Epithelial cell of proximal tubule (primary cell): ENCODE data around the gene YAF2. TPM values are rescaled to one million over a fixed set of nuclear protein-coding genes. Genes with fewer than 3 reads are reported as not detected.

Experiments used
- DNase-seq: peaks from one replicate; pipeline ENCODE4 v3.0.0-alpha.2; 2011; ENCODE audit warnings: low read depth
- H3K4me3 ChIP-seq: 2 replicates; pipeline ENCODE4 v1.5.1; 2011; ENCODE audit warnings: low read depth, mild to moderate bottlenecking, low read length
- total RNA-seq: library from RNA; depleted of rRNA; stranded (reverse); fragments of >200 nt; gene quantifications from 2 replicates; pipeline ENCODE4 v1.2.3, GENCODE V29; 2015
- TF ChIP-seq, protein P1 (sequence below): conservative IDR thresholded peaks from 2 replicates; pipeline ENCODE4 v1.5.1; 2012; ENCODE audit warnings: low read depth, mild to moderate bottlenecking, low read length

Gene YAF2
- total RNA-seq, 1 donor from 2014 or later, result 9.3 TPM

DNA sequence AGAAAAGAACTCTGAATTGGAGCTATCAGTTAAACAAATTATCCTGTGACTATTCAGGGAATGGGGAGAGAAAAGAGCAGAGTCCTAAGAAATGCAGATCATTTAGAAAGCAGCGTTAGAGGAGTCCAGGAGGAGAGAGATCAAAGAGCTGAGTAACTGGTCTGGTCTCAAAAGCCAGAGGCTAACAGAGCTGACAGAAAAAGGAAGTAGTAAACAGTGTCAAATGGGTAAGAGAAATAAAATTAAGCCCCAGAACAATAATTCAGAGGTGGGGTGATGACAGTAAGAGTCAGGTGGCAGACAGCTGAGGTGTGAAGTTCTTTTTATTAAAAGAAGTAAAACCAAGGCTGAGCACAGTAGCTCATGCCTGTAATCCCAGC is 112.7 kb downstream of the YAF2 start:
- TF ChIP-seq, protein P1, sequence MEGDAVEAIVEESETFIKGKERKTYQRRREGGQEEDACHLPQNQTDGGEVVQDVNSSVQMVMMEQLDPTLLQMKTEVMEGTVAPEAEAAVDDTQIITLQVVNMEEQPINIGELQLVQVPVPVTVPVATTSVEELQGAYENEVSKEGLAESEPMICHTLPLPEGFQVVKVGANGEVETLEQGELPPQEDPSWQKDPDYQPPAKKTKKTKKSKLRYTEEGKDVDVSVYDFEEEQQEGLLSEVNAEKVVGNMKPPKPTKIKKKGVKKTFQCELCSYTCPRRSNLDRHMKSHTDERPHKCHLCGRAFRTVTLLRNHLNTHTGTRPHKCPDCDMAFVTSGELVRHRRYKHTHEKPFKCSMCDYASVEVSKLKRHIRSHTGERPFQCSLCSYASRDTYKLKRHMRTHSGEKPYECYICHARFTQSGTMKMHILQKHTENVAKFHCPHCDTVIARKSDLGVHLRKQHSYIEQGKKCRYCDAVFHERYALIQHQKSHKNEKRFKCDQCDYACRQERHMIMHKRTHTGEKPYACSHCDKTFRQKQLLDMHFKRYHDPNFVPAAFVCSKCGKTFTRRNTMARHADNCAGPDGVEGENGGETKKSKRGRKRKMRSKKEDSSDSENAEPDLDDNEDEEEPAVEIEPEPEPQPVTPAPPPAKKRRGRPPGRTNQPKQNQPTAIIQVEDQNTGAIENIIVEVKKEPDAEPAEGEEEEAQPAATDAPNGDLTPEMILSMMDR, result no peak
- H3K4me3 ChIP-seq, result no peak overlapping the region
- no peak for DNase-seq

DNA sequence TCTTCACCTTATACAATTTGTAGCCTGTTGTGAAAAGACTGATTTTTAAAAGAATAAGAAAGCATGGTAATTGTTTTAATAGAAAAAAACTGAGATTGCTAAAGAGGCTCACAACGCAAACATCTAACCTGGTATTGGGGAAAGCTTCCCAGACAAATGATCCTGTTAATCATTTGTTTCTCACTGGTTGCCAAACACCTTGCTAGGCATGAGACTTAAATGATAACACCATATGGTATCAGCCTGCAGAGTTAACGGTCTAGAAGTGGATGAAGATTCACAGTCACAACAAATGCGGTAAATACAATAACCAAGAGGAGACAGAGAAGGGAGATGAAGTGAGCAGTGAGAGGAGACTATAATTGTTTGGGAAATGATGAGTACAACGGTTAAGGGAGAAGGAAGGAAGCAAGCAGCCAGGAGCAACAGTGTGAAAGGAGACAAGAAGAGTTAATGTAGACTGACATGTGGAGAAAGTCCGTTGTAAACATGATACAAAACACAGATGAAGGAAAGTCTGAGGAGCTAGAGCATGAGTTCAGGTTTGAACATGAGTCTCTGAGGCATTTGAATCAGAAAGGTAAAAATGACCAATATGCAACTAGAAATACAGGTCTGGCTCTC is 113.2 kb downstream of the YAF2 start:
- no peak overlapping the region for H3K4me3 ChIP-seq
- DNase-seq, result no peak
- TF ChIP-seq, protein P1, result no peak

DNA sequence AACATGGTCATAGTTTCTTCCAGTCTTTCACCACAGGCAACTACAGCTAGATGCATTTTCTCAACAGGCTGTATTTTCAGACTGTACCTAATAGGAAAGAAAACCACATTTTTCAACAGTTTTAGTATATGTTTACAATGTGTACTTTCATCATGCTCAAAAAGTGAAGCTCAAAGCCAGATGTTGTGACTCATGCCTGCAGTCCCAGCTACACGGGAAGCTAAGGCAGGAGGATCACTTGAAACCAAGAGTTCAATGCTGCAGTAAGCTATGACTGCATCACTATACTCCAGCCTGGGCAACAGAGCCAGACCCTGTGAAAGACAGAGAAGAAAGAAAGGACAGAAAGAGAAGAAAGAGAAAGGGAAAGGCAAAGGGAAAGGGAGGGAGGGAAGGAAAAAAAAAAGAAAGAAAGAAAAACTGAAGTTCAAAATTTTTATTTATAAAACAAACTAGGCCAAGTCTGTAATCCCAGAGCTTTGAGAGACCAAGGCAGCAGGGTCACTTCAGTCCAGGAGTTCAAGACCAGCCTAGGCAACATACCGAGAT is 118.9 kb downstream of the YAF2 start:
- DNase-seq, result no peak
- H3K4me3 ChIP-seq, result no peak overlapping the region
- TF ChIP-seq, protein P1, result no peak

DNA sequence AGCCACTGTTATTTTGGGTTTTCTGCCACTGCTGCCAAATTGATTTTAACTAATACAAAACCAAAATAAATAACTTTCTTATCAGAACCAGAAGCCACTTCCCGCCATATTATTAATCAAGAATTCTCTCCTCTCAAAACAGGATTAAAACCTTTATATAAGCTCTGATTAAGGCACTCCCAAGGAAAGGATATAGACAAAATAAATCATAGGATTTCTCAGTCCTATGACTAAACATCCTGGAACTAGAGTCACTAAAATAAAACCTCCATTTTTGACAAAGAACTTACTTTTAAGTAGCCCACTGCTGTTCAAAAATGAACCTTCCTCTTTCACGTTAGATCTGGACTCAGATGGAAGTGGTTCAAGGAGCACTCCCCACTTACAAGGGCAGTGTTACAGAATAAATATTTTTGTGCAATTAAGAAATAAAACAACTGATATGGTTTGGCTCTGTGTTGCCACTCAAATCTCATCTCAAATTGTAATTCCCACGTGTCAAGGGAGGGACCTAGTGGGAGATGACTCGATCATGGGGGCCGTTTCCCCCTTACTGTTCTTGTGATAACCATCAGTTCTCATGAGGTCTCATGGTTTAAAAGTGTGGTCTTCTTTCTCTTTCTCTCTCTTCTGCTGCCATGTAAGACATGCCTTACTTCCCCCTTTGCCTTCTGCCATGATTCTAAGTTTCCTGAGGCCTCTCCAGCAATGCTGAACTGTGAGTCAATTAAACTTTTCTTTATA is 119.7 kb downstream of the YAF2 start:
- no peak for DNase-seq
- TF ChIP-seq, protein P1, result no peak

DNA sequence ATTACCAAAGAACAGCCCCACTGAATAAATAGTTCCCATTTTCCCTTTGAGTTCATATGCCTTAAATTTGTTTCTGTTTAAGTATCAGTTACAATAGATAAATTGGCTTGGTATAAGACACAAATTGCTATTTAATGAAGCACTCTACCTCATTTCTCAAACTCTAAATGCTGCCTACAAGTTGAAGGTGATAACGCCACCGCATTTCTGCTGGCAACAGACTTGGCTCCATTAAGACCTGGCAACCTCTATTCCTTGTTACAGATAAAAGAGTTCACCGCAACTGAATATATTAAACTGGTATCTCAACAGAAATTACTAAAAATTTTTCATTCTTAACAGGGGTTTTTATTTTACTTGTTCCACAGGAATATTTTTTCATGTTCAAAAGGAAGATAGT is 129.0 kb downstream of the YAF2 start:
- no peak overlapping the region for H3K4me3 ChIP-seq
- DNase-seq, result no peak
- TF ChIP-seq, protein P1, result no peak

More for the DNA sequence above, 119.7 kb downstream of the YAF2 start:
- no peak overlapping the region for H3K4me3 ChIP-seq

Other genes starting within 250 kb of the YAF2 start
- gene GXYLT1, start 93.4 kb downstream of the YAF2 start, total RNA-seq, result 9.6 and 13.5 TPM in 2 replicates
- 26.6 and 40.1 TPM in 2 replicates for gene ZCRB1, start 87.8 kb upstream of the YAF2 start, total RNA-seq
- 73.8 and 76.2 TPM in 2 replicates for gene PPHLN1, start 87.9 kb upstream of the YAF2 start, total RNA-seq